IMR-90 (cell line): ENCODE data around the gene FBXW8. TPM values are rescaled to one million over a fixed set of nuclear protein-coding genes. Genes with fewer than 3 reads are reported as not detected.

Experiments used
- ATAC-seq: fragments of 200-7000 bp; cut with Tn5 transposase; 2 replicates; pipeline ENCODE4 v1.9.1; 2020; ENCODE audit warnings: low read depth, mild to moderate bottlenecking, moderate library complexity
- BruUV-seq: library from RNA; stranded (reverse); fragments of 400-500 nt; replicated peaks from 2 replicates; lab custom pipeline; 2021; lab: Mats Ljungman, UMichigan
- CTCF ChIA-PET: fragments of 300-600 bp; formaldehyde crosslinking; extraction: SDS; loops from one replicate; lab custom pipeline; 2021; ENCODE audit warnings: antibody characterized with exemption; lab: Yijun Ruan, JAX
- POLR2A ChIA-PET: fragments of 300-600 bp; sonication (Branson Sonifier 250); formaldehyde crosslinking; loops from one replicate; lab custom pipeline; 2022; ENCODE audit warnings: antibody characterized with exemption; ENCODE audit not compliant: unreplicated experiment; lab: Charles Lee
- DNase-seq: peaks from one replicate; pipeline ENCODE4 v3.0.0; 2013
- H2AFZ ChIP-seq: replicated peaks from 2 replicates; pipeline ENCODE3; 2013; ENCODE audit warnings: low read length, mild to moderate bottlenecking; ENCODE audit not compliant: poor library complexity
- H2AK5ac ChIP-seq: 2 replicates; pipeline ENCODE4 v1.6.1; 2013; ENCODE audit warnings: low read depth, low read length, inconsistent platforms
- H2AK9ac ChIP-seq: replicated peaks from 2 replicates; pipeline ENCODE3; 2013; ENCODE audit warnings: mild to moderate bottlenecking, low read depth, low read length, moderate library complexity; ENCODE audit not compliant: poor library complexity
- H2BK120ac ChIP-seq: 2 replicates; pipeline ENCODE4 v1.6.1; 2013; ENCODE audit warnings: low read depth, low read length, inconsistent platforms
- H2BK15ac ChIP-seq: 3 replicates; pipeline ENCODE4 v1.6.1; 2013; ENCODE audit warnings: low read depth, low read length, inconsistent platforms
- H2BK20ac ChIP-seq: 2 replicates; pipeline ENCODE4 v1.6.1; 2013; ENCODE audit warnings: low read depth, mild to moderate bottlenecking, inconsistent platforms, low read length, moderate library complexity
- H2BK5ac ChIP-seq: 2 replicates; pipeline ENCODE4 v1.6.1; 2013; ENCODE audit warnings: mild to moderate bottlenecking, low read depth, low read length, inconsistent platforms; ENCODE audit not compliant: poor library complexity, severe bottlenecking
- H3K14ac ChIP-seq: replicated peaks from 2 replicates; pipeline ENCODE4 v1.6.1; 2013; ENCODE audit warnings: low read depth, low read length, inconsistent platforms
- H3K18ac ChIP-seq: 2 replicates; pipeline ENCODE4 v1.6.1; 2013; ENCODE audit warnings: low read depth, low read length, control low read depth
- H3K23ac ChIP-seq: 2 replicates; pipeline ENCODE4 v1.6.1; 2013; ENCODE audit warnings: low read depth, low read length, inconsistent platforms
- H3K27ac ChIP-seq: 2 replicates; pipeline ENCODE4 v1.5.1; 2013; ENCODE audit warnings: mild to moderate bottlenecking, control low read depth, low read length; ENCODE audit not compliant: insufficient read depth
- H3K27me3 ChIP-seq: 2 replicates; pipeline ENCODE4 v1.6.1; 2013; ENCODE audit warnings: low read length; ENCODE audit not compliant: control insufficient read depth, insufficient read depth
- H3K36me3 ChIP-seq: 2 replicates; pipeline ENCODE4 v1.6.1; 2013; ENCODE audit warnings: low read length, mixed read lengths; ENCODE audit not compliant: control insufficient read depth, insufficient read depth
- H3K4ac ChIP-seq: 2 replicates; pipeline ENCODE4 v1.6.1; 2013; ENCODE audit warnings: low read depth, low read length, inconsistent platforms
- H3K4me1 ChIP-seq: 2 replicates; pipeline ENCODE4 v1.6.1; 2013; ENCODE audit warnings: low read length, mixed read lengths; ENCODE audit not compliant: control insufficient read depth, insufficient read depth
- H3K4me2 ChIP-seq: 2 replicates; pipeline ENCODE4 v1.6.1; 2013; ENCODE audit warnings: low read depth, mild to moderate bottlenecking, control low read depth, low read length, moderate library complexity
- H3K4me3 ChIP-seq: 2 replicates; pipeline ENCODE4 v1.5.1; 2013; ENCODE audit warnings: low read depth, mild to moderate bottlenecking, control low read depth, low read length, moderate library complexity; ENCODE audit not compliant: insufficient read depth
- H3K56ac ChIP-seq: 2 replicates; pipeline ENCODE4 v1.6.1; 2013; ENCODE audit warnings: low read length, inconsistent platforms; ENCODE audit not compliant: insufficient read depth; ENCODE audit errors: extremely low read depth
- H3K79me1 ChIP-seq, 2 experiments: 2 replicates each; pipeline ENCODE4 v1.6.1; 2013; ENCODE audit warnings: low read length in 2 of 2, inconsistent platforms in 1 of 2, low read depth in 1 of 2
- H3K9ac ChIP-seq: 2 replicates; pipeline ENCODE4 v1.6.1; 2013; ENCODE audit warnings: low read depth, low read length, control low read depth
- H3K9me1 ChIP-seq: 2 replicates; pipeline ENCODE4 v1.6.1; 2013; ENCODE audit warnings: low read length, inconsistent platforms; ENCODE audit not compliant: insufficient read depth
- H3K9me3 ChIP-seq: 2 replicates; pipeline ENCODE4 v1.6.1; 2013; ENCODE audit warnings: low read length; ENCODE audit not compliant: control insufficient read depth, insufficient read depth
- H4K20me1 ChIP-seq: 2 replicates; pipeline ENCODE4 v1.6.1; 2013; ENCODE audit warnings: low read length, inconsistent platforms; ENCODE audit not compliant: insufficient read depth
- H4K5ac ChIP-seq: 2 replicates; pipeline ENCODE4 v1.6.1; 2013; ENCODE audit warnings: mild to moderate bottlenecking, low read depth, low read length, control low read depth
- H4K8ac ChIP-seq, 2 experiments: 2 replicates each; pipeline ENCODE4 v1.6.1; 2013; ENCODE audit warnings: low read depth in 2 of 2, low read length in 2 of 2, control low read depth in 1 of 2, inconsistent platforms in 1 of 2
- H4K91ac ChIP-seq: 2 replicates; pipeline ENCODE4 v1.6.1; 2013; ENCODE audit warnings: low read depth, low read length, inconsistent platforms; ENCODE audit not compliant: insufficient read depth
- CEBPB ChIP-seq: IDR thresholded peaks from 2 replicates; pipeline ENCODE4 v1.6.1; 2012; ENCODE audit warnings: low read depth, low read length, improper control_type of control experiment
- CHD1 ChIP-seq: IDR thresholded peaks from 2 replicates; pipeline ENCODE4 v1.6.1; 2012; ENCODE audit warnings: low read depth, low read length, improper control_type of control experiment
- CTCF ChIP-seq: conservative IDR thresholded peaks from 2 replicates; pipeline ENCODE4 v1.5.1; 2012; ENCODE audit warnings: mild to moderate bottlenecking, low read depth, low read length, improper control_type of control experiment
- MAFK ChIP-seq: IDR thresholded peaks from 2 replicates; pipeline ENCODE4 v1.6.1; 2012; ENCODE audit warnings: low read depth, low read length, improper control_type of control experiment
- MAZ ChIP-seq: IDR thresholded peaks from 2 replicates; pipeline ENCODE4 v1.6.1; 2012; ENCODE audit warnings: low read depth, mild to moderate bottlenecking, low read length, improper control_type of control experiment, moderate library complexity, borderline replicate concordance
- MXI1 ChIP-seq: IDR thresholded peaks from 2 replicates; pipeline ENCODE4 v1.6.1; 2012; ENCODE audit warnings: low read depth, mild to moderate bottlenecking, low read length, moderate library complexity, borderline replicate concordance
- POLR2A ChIP-seq: IDR thresholded peaks from 2 replicates; pipeline ENCODE4 v1.6.1; 2012; ENCODE audit warnings: mild to moderate bottlenecking, low read depth, low read length
- RAD21 ChIP-seq: IDR thresholded peaks from 2 replicates; pipeline ENCODE4 v1.6.1; 2012; ENCODE audit warnings: low read length, improper control_type of control experiment
- RCOR1 ChIP-seq: IDR thresholded peaks from 2 replicates; pipeline ENCODE4 v1.6.1; 2012; ENCODE audit warnings: mild to moderate bottlenecking, low read length, improper control_type of control experiment; ENCODE audit not compliant: insufficient replicate concordance
- RFX5 ChIP-seq: IDR thresholded peaks from 2 replicates; pipeline ENCODE4 v1.8.0; 2012; ENCODE audit warnings: low read depth, mild to moderate bottlenecking, low read length, moderate library complexity
- SMC3 ChIP-seq: fragments of 150-350 bp; IDR thresholded peaks from 2 replicates; pipeline ENCODE4 v1.6.1; 2016; ENCODE audit warnings: low read depth, mild to moderate bottlenecking, antibody characterized with exemption, low read length, moderate library complexity
- USF2 ChIP-seq: fragments of 150-350 bp; IDR thresholded peaks from 2 replicates; pipeline ENCODE4 v1.6.1; 2017; ENCODE audit warnings: mild to moderate bottlenecking, antibody characterized with exemption, low read length, low read depth
- WGBS, 2 experiments: methylation state at CpG; one replicate each; pipeline versions ENCODE4 v1.1.5 to v1.1.7; 2013; ENCODE audit warnings: missing lambda C conversion rate in 2 of 2; ENCODE audit not compliant: insufficient read length in 1 of 2; ENCODE audit errors: extremely low coverage in 2 of 2; 5-methylcytosine and 5-hydroxymethylcytosine counted together
- dilution Hi-C: fragments of 300-500 bp; cut with HindIII; formaldehyde crosslinking; loops from one replicate; pipeline ENCODE4 v1.14.3; 2018; ENCODE audit warnings: low sequenced_read_pairs; ENCODE audit not compliant: unreplicated experiment
- in situ Hi-C: fragments of 300-500 bp; cut with MboI; formaldehyde crosslinking; loops from 3 replicates; pipeline ENCODE4 v1.14.3; 2019; ENCODE audit warnings: low sequenced_read_pairs, inconsistent platforms, mixed read lengths
- intact Hi-C: fragments of 100-400 bp; cut with micrococcal nuclease; formaldehyde crosslinking; loops from 2 replicates; pipeline ENCODE4 v1.10.0; 2022
- polyA plus RNA-seq, 3 experiments: library from polyadenylated mRNA; depleted of rRNA; stranded (reverse); fragments of >200 nt; gene quantifications; 2 replicates each; pipeline ENCODE4 v1.2.3, GENCODE V29; 2012; ENCODE audit warnings: low replicate concordance in 1 of 3
- total RNA-seq: library from RNA; depleted of rRNA; stranded (reverse); fragments of >200 nt; gene quantifications from 2 replicates; pipeline ENCODE4 v1.2.3, GENCODE V29; 2012

The FBXW8 gene
- total and polyA plus RNA-seq, 2 of the 4 experiments (the other 2 are of a cell fraction) = 20.3 to 25.8 TPM

- no peak overlapping the region for H3K4ac ChIP-seq
- H3K9me1 ChIP-seq = peaks cover 4% of the 10 kb centered on the region
- no peak for TF ChIP-seq CTCF
- TF ChIP-seq RAD21 = no peak
- no peak for TF ChIP-seq RCOR1
- no peak for TF ChIP-seq RFX5
- TF ChIP-seq MAFK = no peak
- no peak for TF ChIP-seq USF2
- no peak for TF ChIP-seq POLR2A
- TF ChIP-seq CEBPB = no peak
- TF ChIP-seq SMC3 = no peak
- no peak for TF ChIP-seq CHD1
- TF ChIP-seq MXI1 = no peak
- TF ChIP-seq MAZ = no peak
- in situ Hi-C loops (no loop called here), intact Hi-C loops (no loop called here), dilution Hi-C loops (no loop called here)
- H3K4me1 ChIP-seq = no peaks in the 10 kb centered on the region
- no peaks in the 10 kb centered on the region for H3K27me3 ChIP-seq
- H3K36me3 ChIP-seq = peaks cover 39% of the 10 kb centered on the region
- ChIA-PET POLR2A (no interaction called here), CTCF (no interaction called here)
- no peak overlapping the region for H4K8ac ChIP-seq
- no peak overlapping the region for H4K91ac ChIP-seq
- no peak for DNase-seq
- no peak overlapping the region for H2AK5ac ChIP-seq
- no peak overlapping the region for H3K56ac ChIP-seq
- H2BK120ac ChIP-seq = no peak overlapping the region
- no peak overlapping the region for H2BK20ac ChIP-seq
- H2BK5ac ChIP-seq = no peak overlapping the region
- H3K79me1 ChIP-seq = peaks cover 23 to 45% of the 10 kb centered on the region in 2 experiments
- no peak overlapping the region for H3K14ac ChIP-seq
- H4K5ac ChIP-seq = no peak overlapping the region
- peaks cover 17% of the 10 kb centered on the region for H4K20me1 ChIP-seq
- no TSS peak for BruUV-seq
- peaks cover 5% of the 10 kb centered on the region for H3K9me3 ChIP-seq
- no peak overlapping the region for H2AK9ac ChIP-seq
- no CpG with 5 or more reads among the region's 2 CpGs for WGBS, 2 experiments
- H3K23ac ChIP-seq = no peak overlapping the region
- H2BK15ac ChIP-seq = no peak overlapping the region
- H3K18ac ChIP-seq = no peak overlapping the region
- H3K4me2 ChIP-seq = no peak overlapping the region
- no peak overlapping the region for H3K9ac ChIP-seq
- no peak overlapping the region for H2AFZ ChIP-seq
- ATAC-seq = no peak
- no peak overlapping the region for H3K27ac ChIP-seq
- H3K4me3 ChIP-seq = no peak overlapping the region
Measured at GRCh38 chr12:116948298-116948697, 37.5 kb downstream of the FBXW8 start.
